LoVo (cell line): ENCODE data around the gene SLC18A2.

Experiments
- DNase-seq: peaks from one replicate; pipeline ENCODE4 v3.0.0-alpha.2; 2016; ENCODE audit warnings: low spot score

SLC18A2 gene

DNA sequence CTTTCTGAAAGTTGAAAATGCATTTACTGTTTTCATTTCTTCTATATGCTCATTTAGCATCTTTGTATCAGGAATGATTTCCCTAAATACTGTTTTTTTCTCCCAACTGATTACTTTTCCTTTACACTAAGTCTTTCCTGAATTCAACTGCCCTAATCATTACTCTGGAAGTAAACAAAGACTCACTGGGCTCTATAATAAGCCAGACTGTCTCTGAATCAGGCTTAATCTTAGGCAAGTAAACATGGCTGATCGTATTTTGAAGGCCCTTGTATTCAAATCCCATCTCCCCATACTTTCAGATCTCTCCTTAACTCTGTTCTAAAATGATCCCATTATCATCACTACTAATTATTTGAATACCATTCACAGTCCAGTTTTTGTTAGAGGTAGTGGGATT lies 72.7 kb downstream of the SLC18A2 start:
- no peak for DNase-seq

DNA sequence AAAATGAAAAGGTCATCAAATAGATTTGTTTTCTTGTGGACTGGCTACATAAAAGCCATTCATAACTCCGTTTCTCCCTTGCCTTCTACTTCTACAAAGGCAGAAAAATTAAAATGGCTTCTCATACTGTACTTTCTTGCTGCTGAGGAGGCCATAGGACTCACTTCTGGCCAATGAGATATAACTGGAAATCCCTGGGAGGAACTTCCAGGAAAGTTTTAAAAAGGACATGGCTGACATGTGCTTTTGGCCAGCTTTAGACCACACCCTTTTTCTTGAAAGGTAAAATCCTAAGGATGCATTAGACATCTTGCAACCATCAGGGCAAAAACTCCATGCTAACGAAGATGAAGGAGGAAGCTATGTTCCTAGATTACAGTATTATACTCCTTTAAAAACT lies 75.8 kb downstream of the SLC18A2 start:
- no peak for DNase-seq

GRCh38 chr10:117318909-117319308 lies 78.0 kb downstream of the SLC18A2 start:
- DNase-seq: no peak

GRCh38 chr10:117320050-117320665 lies 79.2 kb downstream of the SLC18A2 start:
- peak; percentile 30 for DNase-seq

DNA sequence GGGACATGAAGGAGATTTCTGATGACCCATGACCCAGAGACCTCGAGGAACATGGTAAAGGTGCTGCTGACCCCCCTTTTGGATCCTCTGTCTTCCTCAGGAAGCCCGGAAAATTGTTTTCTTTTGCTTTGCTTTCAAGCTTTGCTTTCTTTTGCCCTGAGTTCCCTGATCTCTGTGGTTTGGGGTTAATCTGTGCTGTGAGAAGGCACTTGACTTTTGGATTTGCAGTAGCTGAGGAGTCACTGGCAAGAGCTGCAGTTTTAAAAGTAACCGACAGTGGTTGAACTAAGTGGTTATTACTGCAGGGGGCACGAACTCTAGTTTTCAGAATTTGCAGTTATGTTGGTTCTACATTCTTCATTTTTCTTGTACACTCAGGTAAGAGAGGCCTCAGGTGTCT lies 81.3 kb downstream of the SLC18A2 start:
- no peak for DNase-seq

DNA sequence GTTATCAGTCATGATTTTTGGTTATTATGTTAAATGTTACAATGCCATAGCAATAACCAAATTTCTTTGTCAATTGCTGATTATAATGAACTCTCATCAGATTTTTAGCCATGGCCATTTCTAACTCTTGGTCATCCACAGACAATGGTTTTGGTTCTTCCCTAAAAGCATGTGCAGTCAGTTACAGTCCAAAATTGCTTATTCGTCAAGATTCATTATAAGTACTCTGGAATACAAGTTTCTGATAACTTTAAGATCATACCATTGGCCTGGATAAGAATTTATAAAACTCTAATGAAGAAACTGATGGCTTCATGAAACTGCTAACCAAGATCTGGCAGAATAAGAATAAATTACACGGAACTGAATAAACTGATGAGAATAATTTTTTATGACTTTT lies 83.5 kb downstream of the SLC18A2 start:
- DNase-seq: no peak

DNA sequence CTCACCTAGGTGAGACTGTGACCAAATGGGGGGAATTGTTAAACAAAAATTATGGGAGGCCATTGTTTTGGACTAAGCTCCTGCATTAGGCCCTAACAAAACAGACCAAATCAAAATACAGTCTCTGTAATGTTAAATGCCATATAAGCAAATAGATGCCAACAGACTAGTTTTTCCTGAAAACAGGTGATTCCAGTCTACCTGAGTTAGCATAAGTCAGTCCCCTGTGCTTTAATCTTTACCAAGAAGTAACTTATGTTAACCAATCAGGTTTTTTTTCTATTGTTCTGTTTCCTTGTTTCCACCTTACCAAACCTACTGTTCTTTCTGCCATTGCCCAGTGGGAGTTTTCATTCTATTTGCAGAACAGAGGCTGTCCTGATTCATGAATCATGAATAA lies 86.3 kb downstream of the SLC18A2 start:
- no peak for DNase-seq
